ENCODE results near the gene ROR2.

DNA sequence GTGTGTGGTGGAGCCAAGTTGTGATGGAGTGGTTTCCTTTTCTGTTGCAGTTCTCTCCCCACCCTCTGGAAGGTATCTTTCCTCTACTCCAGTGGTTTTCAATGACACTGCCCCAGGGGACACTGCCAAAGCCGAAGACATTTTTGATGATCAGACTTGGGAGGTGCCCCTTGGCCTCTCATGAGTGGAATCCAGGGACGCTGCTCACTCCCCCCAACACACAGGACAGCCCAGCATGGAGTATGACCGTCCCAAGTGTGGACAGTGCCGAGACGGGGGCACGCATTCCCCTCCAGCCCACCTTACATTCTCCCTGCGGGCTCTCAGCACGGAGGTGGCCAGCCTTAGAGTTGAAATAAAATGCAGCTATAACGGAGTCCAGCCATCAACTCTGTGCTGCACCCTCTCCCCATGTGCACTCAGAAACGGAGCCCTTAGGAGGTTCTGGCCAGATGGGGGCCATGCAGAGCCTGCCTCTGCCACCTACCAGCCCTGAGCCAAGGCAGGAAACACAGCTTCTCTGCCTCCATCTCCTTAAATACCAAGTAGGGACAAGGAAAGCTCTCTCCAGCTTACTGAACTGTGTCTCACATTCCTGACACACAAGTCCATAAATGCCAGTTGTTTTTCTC, 150.8 kb downstream of the ROR2 start:
- TF ChIP-seq, protein P1, sequence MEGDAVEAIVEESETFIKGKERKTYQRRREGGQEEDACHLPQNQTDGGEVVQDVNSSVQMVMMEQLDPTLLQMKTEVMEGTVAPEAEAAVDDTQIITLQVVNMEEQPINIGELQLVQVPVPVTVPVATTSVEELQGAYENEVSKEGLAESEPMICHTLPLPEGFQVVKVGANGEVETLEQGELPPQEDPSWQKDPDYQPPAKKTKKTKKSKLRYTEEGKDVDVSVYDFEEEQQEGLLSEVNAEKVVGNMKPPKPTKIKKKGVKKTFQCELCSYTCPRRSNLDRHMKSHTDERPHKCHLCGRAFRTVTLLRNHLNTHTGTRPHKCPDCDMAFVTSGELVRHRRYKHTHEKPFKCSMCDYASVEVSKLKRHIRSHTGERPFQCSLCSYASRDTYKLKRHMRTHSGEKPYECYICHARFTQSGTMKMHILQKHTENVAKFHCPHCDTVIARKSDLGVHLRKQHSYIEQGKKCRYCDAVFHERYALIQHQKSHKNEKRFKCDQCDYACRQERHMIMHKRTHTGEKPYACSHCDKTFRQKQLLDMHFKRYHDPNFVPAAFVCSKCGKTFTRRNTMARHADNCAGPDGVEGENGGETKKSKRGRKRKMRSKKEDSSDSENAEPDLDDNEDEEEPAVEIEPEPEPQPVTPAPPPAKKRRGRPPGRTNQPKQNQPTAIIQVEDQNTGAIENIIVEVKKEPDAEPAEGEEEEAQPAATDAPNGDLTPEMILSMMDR (IDR thresholded peaks at IDR 0.05; ENCODE audit: insufficient read depth, low read length, poor library complexity, severe bottlenecking), result no peak
- no peak for TF ChIP-seq EZH2phosphoT487 (conservative IDR thresholded peaks at IDR 0.05; ENCODE audit: low read length)
